T1000 (cell line): ENCODE data around the gene G6PD.
"Not testable (repeated sequence)": the region's sequence is repeated elsewhere in the genome, so short reads cannot be mapped to it uniquely, and the experiment has no call there.

Source experiments
- DNase-seq: peaks from one replicate; lab custom pipeline; 2025; ENCODE audit warnings: mixed read lengths; lab: John Stamatoyannopoulos, UW

G6PD gene

DNA sequence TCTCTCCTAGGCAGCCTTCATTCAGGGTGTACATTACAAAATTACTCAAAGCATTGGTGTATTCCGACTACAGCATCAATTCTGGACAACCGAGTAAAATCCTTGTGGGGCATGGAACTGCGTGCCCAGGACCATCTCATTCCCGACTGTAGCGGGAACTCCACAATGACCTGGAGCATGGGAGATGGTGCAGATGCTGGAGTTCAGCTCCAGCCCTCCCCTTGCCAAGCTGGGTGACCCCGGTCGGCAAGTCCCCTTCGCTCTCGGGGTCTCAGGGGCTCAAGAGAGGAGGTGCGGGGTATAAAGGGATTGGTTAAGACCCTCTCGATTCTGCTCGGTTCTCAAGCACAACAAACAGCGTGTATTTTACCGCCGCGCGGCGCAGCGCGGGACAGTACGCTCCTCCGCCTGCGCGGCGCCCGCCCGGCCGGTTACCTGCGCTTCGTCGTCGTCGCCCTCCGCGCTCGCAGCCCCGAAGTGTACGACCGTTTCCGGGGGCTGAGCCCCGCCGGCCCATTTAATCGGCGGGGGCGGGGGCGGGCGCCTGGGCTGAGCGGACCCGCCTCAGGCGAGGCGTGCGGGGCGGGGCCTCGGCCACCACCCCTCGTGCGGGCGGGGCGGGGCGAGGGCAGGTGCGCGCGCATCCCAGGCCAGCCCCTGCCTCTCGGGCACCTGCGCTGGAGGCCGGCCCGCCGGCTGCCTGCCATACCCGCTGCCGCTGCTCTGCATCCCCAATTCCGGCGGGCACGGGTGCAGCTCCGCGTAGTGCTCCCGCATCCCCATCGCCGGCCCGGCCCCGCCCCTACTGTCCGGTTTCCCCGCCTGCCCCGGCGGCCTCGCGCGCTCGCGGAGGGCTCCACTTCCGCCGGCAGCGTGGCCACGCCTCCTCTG is at the start of gene G6PD:
Gene G6PD (minus strand): TSS at position 493 of the 891 bp plus-strand sequence. CDS start 691 bp downstream, outside the sequence.
- DNase-seq = peak; percentile 54

DNA sequence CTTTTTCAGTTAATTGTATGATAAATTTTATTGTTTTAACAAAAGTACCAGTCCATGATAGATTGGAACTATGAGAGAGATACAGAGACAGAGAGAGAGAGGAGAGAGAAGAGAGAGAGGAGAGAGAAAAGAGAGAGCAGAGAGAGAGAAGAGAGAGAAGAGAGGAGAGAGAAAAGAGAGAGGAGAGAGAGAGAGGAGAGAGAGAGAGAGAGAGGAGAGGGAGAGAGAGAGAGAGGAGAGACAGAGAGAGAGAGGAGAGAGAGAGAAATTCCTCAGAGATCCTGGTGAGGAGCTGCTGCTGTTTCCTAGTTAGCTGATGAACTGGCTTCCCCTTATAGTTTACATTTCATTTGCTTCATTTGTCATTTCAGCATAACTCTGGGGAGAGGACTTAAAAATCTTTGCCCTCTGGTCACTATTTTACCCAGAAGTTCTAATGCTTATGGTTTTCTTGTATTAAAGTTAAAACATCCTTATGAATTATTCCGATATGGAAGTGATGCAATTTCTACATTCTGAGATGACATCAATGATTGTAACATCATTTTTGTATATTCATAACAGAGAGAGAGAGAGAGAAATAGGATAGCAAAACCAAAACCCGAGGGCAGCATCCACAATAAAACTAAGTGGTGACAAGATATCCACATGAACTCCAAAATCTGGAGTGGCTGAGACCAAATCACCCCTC is 49.1 kb upstream of the G6PD start:
- DNase-seq = no peak

GRCh38 chrX:154594491-154594890 is 47.8 kb upstream of the G6PD start:
- no peak for DNase-seq

GRCh38 chrX:154593201-154593600 is 46.6 kb upstream of the G6PD start:
- no peak for DNase-seq

- no peak for DNase-seq
Measured at GRCh38 chrX:154592505-154592904, 45.9 kb upstream of the G6PD start.

DNA sequence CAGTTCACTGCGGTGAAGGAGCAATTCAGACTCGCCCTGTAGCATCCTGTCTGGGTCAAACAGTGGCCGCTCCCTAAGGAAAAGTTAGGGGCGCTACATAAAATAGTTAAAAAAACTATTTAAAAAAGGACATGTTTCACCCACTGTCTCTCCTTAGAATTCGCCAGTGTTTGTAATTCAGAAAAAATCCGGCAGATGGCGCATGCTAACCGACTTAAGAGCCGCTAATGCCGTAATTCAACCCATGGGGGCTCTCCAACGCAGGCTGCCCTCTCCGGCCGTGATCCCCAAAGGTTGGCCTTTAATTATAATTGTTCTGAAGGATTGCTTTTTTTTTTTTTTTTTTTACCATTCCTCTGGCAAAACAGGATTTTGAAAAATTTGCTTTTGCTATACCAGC is 43.8 kb upstream of the G6PD start:
- not testable (repeated sequence) for DNase-seq

- not testable (repeated sequence) for DNase-seq
Measured at GRCh38 chrX:154584585-154585183, 38.0 kb upstream of the G6PD start, which contains the start of gene CTAG1A. CTAG1A (plus strand) TSS chrX:154585133; CDS start chrX:154585207, 74 bp downstream.

DNA sequence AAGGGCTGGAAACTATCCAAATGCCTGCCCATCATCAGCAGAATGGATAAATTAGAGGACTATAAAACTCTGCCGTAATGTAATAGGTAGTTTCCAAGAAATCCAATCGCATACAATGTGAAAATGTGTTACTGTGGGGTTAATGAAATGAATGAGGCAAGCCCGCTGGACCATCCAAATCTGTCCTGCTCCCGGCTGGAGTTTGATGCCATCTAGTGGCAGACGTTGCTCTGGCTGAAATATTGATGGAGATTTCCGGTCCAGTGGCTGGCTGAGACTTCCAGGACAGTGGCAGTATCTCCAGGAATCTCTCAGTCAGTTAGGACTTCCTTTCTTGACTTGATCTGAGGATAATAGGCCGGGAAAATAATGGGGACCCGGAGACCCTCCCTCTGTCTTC is 36.3 kb upstream of the G6PD start:
- DNase-seq = not testable (repeated sequence)

DNA sequence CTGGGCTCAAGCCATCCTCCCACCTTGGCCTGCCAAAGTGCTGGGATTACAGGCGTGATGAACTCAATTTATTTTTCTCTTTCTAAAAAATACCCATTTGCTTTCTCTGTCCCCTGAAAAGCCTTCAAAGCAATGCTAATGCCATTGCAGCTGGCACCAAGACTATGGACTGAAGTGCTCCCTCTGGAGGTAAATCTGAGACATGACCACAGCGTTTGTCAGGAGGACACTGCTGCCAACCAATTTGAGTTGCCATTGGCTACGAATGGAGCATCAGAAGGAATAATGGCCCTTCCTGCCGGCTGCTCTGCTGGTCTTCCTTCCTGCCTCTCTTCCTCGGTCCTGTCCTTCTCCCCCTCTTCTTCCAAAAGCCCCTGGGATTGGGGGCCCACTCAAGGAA is 28.4 kb upstream of the G6PD start:
- DNase-seq = not testable (repeated sequence)

- DNase-seq = not testable (repeated sequence)
Measured at GRCh38 chrX:154573061-154573460, 26.4 kb upstream of the G6PD start.

DNA sequence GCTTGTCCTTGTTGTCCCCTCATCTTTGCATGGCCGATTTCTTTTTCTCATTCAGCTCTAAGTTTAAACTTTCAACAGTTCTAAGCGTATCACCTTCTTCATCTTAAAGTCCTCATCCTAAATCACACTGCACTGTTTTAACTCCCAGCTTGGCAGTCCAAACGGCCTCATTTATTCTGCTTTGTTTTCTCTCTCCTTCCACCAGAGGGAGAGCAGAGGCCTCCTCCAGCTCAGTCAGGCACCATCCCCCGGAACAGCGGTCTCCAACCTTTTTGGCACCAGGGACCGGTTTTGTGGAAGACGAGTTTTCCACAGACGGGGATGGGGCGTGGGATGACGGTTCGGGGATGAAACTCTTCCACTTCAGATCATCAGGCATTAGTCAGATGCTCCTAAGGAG is 23.7 kb upstream of the G6PD start:
- not testable (repeated sequence) for DNase-seq

- DNase-seq = not testable (repeated sequence)
Measured at GRCh38 chrX:154562295-154562694, 15.6 kb upstream of the G6PD start.

DNA sequence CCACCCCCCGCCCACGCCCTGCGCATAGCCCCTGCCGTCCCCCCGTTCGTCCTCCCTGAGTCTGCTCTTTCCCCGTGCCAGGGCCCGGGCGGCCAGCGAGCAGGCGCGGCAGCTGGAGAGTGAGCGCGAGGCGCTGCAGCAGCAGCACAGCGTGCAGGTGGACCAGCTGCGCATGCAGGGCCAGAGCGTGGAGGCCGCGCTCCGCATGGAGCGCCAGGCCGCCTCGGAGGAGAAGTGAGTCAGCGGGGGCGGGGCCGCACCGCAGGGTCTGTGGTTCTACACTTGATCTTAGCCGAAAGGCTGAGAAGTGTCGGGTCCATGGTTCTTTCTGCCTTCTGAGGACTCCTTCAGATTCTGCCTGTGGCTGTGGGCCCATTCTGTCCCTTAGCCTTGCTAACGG is 13.7 kb upstream of the G6PD start:
- DNase-seq = not testable (repeated sequence)

GRCh38 chrX:154558896-154559295 is 12.2 kb upstream of the G6PD start:
- not testable (repeated sequence) for DNase-seq

DNA sequence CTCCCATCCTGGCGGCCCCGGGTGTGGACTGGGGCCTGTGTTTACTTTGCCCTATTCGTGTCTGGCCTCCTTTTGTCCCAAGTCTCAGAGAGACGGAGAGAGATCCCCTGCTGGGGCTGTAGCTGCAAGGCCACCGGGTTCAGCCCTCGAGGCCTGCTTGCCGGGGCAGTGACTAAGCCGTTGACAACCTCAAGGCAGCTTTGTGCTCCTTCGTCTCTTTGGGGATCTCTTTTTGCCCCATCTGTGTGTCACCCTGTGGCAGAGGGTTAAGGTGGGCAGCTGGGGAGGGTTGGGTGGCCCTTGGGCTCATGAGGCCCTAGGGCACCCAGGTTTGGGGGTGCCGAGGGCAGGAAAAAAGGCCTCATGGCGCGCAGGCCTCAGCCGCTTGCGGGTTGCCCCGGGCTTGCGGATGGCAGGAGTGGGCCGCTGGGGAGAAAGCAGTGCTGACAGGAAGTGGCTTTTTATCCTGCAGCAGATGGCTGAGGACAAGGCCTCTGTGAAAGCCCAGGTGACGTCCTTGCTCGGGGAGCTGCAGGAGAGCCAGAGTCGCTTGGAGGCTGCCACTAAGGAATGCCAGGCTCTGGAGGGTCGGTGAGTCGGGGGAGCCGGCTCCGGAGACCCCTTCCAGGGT is 11.5 kb upstream of the G6PD start:
- DNase-seq = not testable (repeated sequence)

DNA sequence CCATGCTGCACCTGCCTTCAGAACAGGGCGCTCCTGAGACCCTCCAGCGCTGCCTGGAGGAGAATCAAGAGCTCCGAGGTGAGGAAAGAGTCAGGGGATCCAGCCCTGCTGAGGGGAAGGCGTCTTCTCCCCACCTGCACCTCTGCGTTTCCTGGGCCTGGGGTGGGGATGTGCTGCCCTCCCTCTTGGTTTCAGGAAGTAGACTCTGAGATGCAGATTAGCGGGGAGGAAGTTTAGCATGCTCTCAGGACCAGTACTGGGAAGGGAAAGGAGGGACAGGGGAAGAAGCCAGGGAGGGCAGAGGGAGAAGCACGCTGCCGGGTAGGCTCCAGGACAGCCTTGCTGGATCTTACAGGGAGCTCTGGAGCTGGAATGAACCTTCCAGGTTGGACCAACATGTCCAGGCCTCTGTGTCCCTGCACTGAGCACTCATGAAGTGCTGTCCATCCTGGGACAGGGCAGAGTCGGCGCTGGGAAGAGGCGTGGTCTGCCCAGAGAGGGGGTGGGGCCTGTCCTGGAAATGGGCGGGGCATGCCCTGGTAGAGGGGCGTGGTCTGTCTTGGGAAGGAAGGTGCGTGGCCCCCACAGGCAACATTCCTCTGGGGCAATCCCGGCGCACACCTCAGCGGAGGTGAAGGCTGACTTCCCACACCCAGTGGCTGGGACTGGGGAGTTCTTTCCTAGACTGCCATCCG is 5.6 kb upstream of the G6PD start:
- not testable (repeated sequence) for DNase-seq

DNA sequence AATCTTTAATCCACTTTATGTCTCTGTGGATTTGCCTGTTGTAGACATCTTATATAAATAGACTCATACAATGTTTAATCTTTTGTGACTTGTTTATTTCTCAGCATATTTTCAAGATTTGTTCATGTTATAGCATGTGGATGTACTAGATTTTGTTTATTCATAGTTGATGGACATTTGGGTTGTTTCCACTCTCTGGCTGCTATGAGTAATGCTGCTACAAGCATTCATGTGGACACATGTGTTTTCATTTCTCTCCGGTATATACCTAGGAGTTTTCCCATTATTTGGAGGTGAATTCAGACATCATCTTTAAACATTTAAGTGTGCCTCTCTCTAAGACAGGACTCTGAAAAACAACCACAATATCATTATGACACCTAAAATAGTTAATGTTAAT is 3.1 kb upstream of the G6PD start:
- no peak for DNase-seq

DNA sequence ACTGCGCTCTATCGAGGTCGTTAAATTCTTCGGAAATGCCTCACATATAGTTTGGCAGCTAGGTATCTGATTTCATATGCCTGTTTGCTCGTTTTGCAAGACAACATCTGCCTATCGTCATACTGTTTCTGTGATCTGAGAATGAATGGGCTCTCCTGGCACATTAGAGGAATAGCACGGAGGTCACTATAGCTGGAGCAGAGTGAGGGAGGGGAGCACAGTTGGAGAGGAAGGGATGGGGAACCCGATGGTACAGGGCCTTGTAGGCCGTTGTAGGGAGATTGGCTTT is 1.3 kb upstream of the G6PD start:
- no peak for DNase-seq

DNA sequence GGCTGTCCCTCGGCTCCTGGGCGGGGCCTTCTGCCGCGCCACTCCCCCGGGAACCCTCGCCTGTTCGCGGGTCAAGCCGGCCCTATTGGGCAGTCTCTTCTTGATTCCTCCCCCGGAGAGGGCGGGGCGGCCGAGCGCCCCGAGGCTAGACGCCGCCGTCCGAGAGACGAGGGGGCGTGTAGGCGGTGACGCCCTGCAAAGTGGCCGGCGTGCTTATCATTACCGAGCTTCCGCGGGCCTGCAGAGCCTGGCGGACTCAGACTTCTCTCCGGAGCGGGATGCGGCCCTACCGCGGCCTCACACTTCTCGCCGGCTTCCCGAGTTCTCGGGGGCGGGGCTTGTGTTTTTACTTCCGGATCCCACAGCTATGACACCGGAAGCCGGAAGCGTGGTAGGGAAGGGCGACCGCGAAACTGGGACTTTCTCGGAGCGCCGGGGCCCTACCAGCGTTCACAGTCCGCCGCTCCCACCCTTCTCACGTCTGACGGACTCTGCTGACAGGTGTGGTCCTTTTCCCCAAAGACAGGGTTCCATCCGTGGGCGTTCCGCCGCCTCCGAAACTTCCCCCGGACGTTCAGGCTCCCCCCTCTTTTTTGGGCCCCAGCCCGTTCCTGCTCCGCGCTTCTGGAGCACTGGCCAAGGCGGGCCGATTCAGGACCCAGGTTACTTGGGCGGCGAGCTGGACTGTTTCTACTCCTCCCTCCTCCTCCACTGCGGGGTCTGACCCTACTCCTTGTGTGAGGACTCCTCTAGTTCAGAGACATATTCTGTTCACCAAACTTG is 790 bp upstream of the G6PD start, which contains the start of gene IKBKG:
Gene IKBKG (plus strand): TSS at position 376 of the 783 bp plus-strand sequence. CDS start 4,383 bp downstream, outside the sequence.
- peak; percentile 86 for DNase-seq

- DNase-seq = no peak
Measured at GRCh38 chrX:154545673-154546274, 872 bp downstream of the G6PD start.
